IPS-20b (cell line): ENCODE measurements around the gene LINS1.

Experiments used
- H3K27ac ChIP-seq: one replicate; pipeline ENCODE4 v1.5.1; 2013; ENCODE audit warnings: low read length
- H3K27me3 ChIP-seq: 2 replicates; pipeline ENCODE4 v1.6.1; 2013; ENCODE audit warnings: mild to moderate bottlenecking, low read length, inconsistent platforms; ENCODE audit not compliant: insufficient read depth
- H3K36me3 ChIP-seq: 2 replicates; pipeline ENCODE4 v1.6.1; 2013; ENCODE audit warnings: low read depth, mild to moderate bottlenecking, inconsistent platforms, low read length, moderate library complexity; ENCODE audit not compliant: insufficient read depth
- H3K4me1 ChIP-seq: 2 replicates; pipeline ENCODE4 v1.6.1; 2013; ENCODE audit warnings: mild to moderate bottlenecking, control low read depth, inconsistent platforms, low read length, moderate library complexity; ENCODE audit not compliant: insufficient read depth
- H3K4me3 ChIP-seq: 2 replicates; pipeline ENCODE4 v1.5.1; 2013; ENCODE audit warnings: mild to moderate bottlenecking, low read length, inconsistent platforms
- H3K9ac ChIP-seq: 2 replicates; pipeline ENCODE4 v1.6.1; 2013; ENCODE audit warnings: low read depth, mild to moderate bottlenecking, inconsistent platforms, low read length, moderate library complexity
- H3K9me3 ChIP-seq: 2 replicates; pipeline ENCODE4 v1.6.1; 2013; ENCODE audit warnings: mild to moderate bottlenecking, low read depth, low read length, inconsistent platforms; ENCODE audit not compliant: insufficient read depth

The LINS1 gene

GRCh38 chr15:100571592-100572167, 30.3 kb downstream of the LINS1 start:
- Histone ChIP-seq H3K4me1 (no peaks in the 10 kb centered on the region), H3K4me3 (no peak overlapping the region), H3K27ac (no peak overlapping the region), H3K36me3 (peaks cover 42% of the 10 kb centered on the region), H3K9me3 (no peaks in the 10 kb centered on the region), H3K27me3 (no peaks in the 10 kb centered on the region), H3K9ac (no peak overlapping the region)

- no peak overlapping the region for H3K4me3 ChIP-seq
- H3K36me3 ChIP-seq, result peaks cover 42% of the 10 kb centered on the region
- H3K9ac ChIP-seq, result no peak overlapping the region
- H3K27ac ChIP-seq, result no peak overlapping the region
- no peaks in the 10 kb centered on the region for H3K9me3 ChIP-seq
- no peaks in the 10 kb centered on the region for H3K4me1 ChIP-seq
- H3K27me3 ChIP-seq, result no peaks in the 10 kb centered on the region
Observed at GRCh38 chr15:100570735-100571313, 31.2 kb downstream of the LINS1 start.

GRCh38 chr15:100570275-100570674, 31.7 kb downstream of the LINS1 start:
- Histone ChIP-seq H3K4me1 (no peaks in the 10 kb centered on the region), H3K27ac (no peak overlapping the region), H3K4me3 (no peak overlapping the region), H3K36me3 (peaks cover 42% of the 10 kb centered on the region), H3K27me3 (no peaks in the 10 kb centered on the region), H3K9me3 (no peaks in the 10 kb centered on the region), H3K9ac (no peak overlapping the region)

GRCh38 chr15:100569391-100569790, 32.6 kb downstream of the LINS1 start:
- Histone ChIP-seq H3K9ac (no peak overlapping the region), H3K9me3 (no peaks in the 10 kb centered on the region), H3K4me1 (no peaks in the 10 kb centered on the region), H3K27me3 (no peaks in the 10 kb centered on the region), H3K4me3 (no peak overlapping the region), H3K36me3 (peaks cover 37% of the 10 kb centered on the region), H3K27ac (no peak overlapping the region)

- H3K4me1 ChIP-seq, result no peaks in the 10 kb centered on the region
- no peaks in the 10 kb centered on the region for H3K27me3 ChIP-seq
- no peak overlapping the region for H3K9ac ChIP-seq
- no peak overlapping the region for H3K4me3 ChIP-seq
- no peak overlapping the region for H3K27ac ChIP-seq
- H3K9me3 ChIP-seq, result no peaks in the 10 kb centered on the region
- peaks cover 17% of the 10 kb centered on the region for H3K36me3 ChIP-seq
Observed at GRCh38 chr15:100566850-100567628, 34.9 kb downstream of the LINS1 start.

- Histone ChIP-seq H3K4me1 (no peaks in the 10 kb centered on the region), H3K36me3 (peaks cover 5% of the 10 kb centered on the region; the same call in 1 of the 2 replicates), H3K9me3 (no peaks in the 10 kb centered on the region), H3K27me3 (no peaks in the 10 kb centered on the region), H3K27ac (no peak overlapping the region), H3K4me3 (no peak overlapping the region), H3K9ac (no peak overlapping the region)
Observed at GRCh38 chr15:100565591-100565990, 36.4 kb downstream of the LINS1 start.

GRCh38 chr15:100560323-100560722, 41.7 kb downstream of the LINS1 start:
- Histone ChIP-seq H3K4me3 (no peak overlapping the region), H3K27ac (no peak overlapping the region), H3K36me3 (no peaks in the 10 kb centered on the region), H3K9ac (no peak overlapping the region), H3K9me3 (no peaks in the 10 kb centered on the region), H3K4me1 (no peaks in the 10 kb centered on the region), H3K27me3 (no peaks in the 10 kb centered on the region)

- no peaks in the 10 kb centered on the region for H3K4me1 ChIP-seq
- no peaks in the 10 kb centered on the region for H3K9me3 ChIP-seq
- H3K9ac ChIP-seq, result no peak overlapping the region
- no peaks in the 10 kb centered on the region for H3K36me3 ChIP-seq
- no peak overlapping the region for H3K27ac ChIP-seq
- no peaks in the 10 kb centered on the region for H3K27me3 ChIP-seq
- H3K4me3 ChIP-seq, result no peak overlapping the region
Observed at GRCh38 chr15:100559330-100559729, 42.7 kb downstream of the LINS1 start.

- H3K27ac ChIP-seq, result no peak overlapping the region
- no peak overlapping the region for H3K9ac ChIP-seq
- no peaks in the 10 kb centered on the region for H3K9me3 ChIP-seq
- H3K4me3 ChIP-seq, result no peak overlapping the region
- no peaks in the 10 kb centered on the region for H3K27me3 ChIP-seq
- H3K36me3 ChIP-seq, result no peaks in the 10 kb centered on the region
- no peaks in the 10 kb centered on the region for H3K4me1 ChIP-seq
Observed at GRCh38 chr15:100558771-100559254, 43.2 kb downstream of the LINS1 start.

- H3K9me3 ChIP-seq, result peaks cover 19% of the 10 kb centered on the region
- H3K4me3 ChIP-seq, result no peak overlapping the region
- H3K9ac ChIP-seq, result no peak overlapping the region
- no peaks in the 10 kb centered on the region for H3K4me1 ChIP-seq
- no peak overlapping the region for H3K27ac ChIP-seq
- no peaks in the 10 kb centered on the region for H3K36me3 ChIP-seq
- no peaks in the 10 kb centered on the region for H3K27me3 ChIP-seq
Observed at GRCh38 chr15:100553468-100553867, 48.5 kb downstream of the LINS1 start.

GRCh38 chr15:100547961-100548360, 54.0 kb downstream of the LINS1 start:
- Histone ChIP-seq H3K27ac (no peak overlapping the region), H3K27me3 (no peaks in the 10 kb centered on the region), H3K4me1 (no peaks in the 10 kb centered on the region), H3K4me3 (no peak overlapping the region), H3K9ac (no peak overlapping the region), H3K36me3 (no peaks in the 10 kb centered on the region), H3K9me3 (peaks cover 15% of the 10 kb centered on the region)

- Histone ChIP-seq H3K36me3 (no peaks in the 10 kb centered on the region), H3K9ac (no peak overlapping the region), H3K9me3 (no peaks in the 10 kb centered on the region), H3K4me1 (no peaks in the 10 kb centered on the region), H3K27ac (no peak overlapping the region), H3K27me3 (no peaks in the 10 kb centered on the region), H3K4me3 (no peak overlapping the region)
Observed at GRCh38 chr15:100544946-100545345, 57.0 kb downstream of the LINS1 start.
